Left ventricle myocardium inferior (tissue), 1 donor: ENCODE results near the gene VWA8. TPM values are rescaled to one million over a fixed set of nuclear protein-coding genes. Genes with fewer than 3 reads are reported as not detected.
"Not testable (repeated sequence)": the region's sequence is repeated elsewhere in the genome, so short reads cannot be mapped to it uniquely, and the experiment has no call there.

Experiments used
- DNase-seq: peaks from one replicate; pipeline ENCODE4 v3.0.0-alpha.2; 2020
- H3K27ac ChIP-seq: fragments of 200-600 bp; replicated peaks from 2 replicates; pipeline ENCODE4 v1.8.0; 2021
- H3K27me3 ChIP-seq: fragments of 200-600 bp; 2 replicates; pipeline ENCODE4 v1.8.0; 2021; ENCODE audit warnings: low read depth
- H3K36me3 ChIP-seq: fragments of 200-600 bp; 2 replicates; pipeline ENCODE4 v1.8.0; 2021
- H3K4me1 ChIP-seq: fragments of 200-600 bp; 2 replicates; pipeline ENCODE4 v1.8.0; 2021
- H3K4me3 ChIP-seq: fragments of 200-600 bp; 2 replicates; pipeline ENCODE4 v1.8.0; 2021; ENCODE audit warnings: mild to moderate bottlenecking, moderate library complexity
- H3K9me3 ChIP-seq: fragments of 200-600 bp; replicated peaks from 2 replicates; pipeline ENCODE4 v1.8.0; 2021
- intact Hi-C: fragments of 100-400 bp; cut with micrococcal nuclease; formaldehyde crosslinking; loops from one replicate; pipeline ENCODE4 v1.11.0; 2022
- total RNA-seq: library from RNA; stranded (reverse); fragmentation: NEBNext Ultra II Directional; extraction: Animal tissue kit (Norgen Biotek cat#: 25700); gene quantifications from one replicate; pipeline ENCODE4 v1.2.1, GENCODE V29; 2021
- TF ChIP-seq, protein P1 (sequence below): fragments of 200-600 bp; IDR thresholded peaks from 2 replicates; pipeline ENCODE4 v1.8.0; 2021; ENCODE audit warnings: antibody characterized with exemption, mild to moderate bottlenecking, borderline replicate concordance
- donor health status: DM: no; HTN: yes; CAD: no; lungs with severe emphysema.

The VWA8 gene
- total RNA-seq, 1 donor from 2014 or later = 51.0 TPM

GRCh38 chr13:41621716-41622431, 339.0 kb downstream of the VWA8 start:
- H3K27me3 ChIP-seq = no peaks in the 10 kb centered on the region
- H3K4me3 ChIP-seq = no peak overlapping the region
- peaks cover 5% of the 10 kb centered on the region for H3K9me3 ChIP-seq
- H3K36me3 ChIP-seq = no peaks in the 10 kb centered on the region
- no peak for DNase-seq
- H3K27ac ChIP-seq = peak overlapping the region; percentile 79
- H3K4me1 ChIP-seq = peaks cover 25% of the 10 kb centered on the region
- intact Hi-C loops = no loop called here
- TF ChIP-seq, protein P1, sequence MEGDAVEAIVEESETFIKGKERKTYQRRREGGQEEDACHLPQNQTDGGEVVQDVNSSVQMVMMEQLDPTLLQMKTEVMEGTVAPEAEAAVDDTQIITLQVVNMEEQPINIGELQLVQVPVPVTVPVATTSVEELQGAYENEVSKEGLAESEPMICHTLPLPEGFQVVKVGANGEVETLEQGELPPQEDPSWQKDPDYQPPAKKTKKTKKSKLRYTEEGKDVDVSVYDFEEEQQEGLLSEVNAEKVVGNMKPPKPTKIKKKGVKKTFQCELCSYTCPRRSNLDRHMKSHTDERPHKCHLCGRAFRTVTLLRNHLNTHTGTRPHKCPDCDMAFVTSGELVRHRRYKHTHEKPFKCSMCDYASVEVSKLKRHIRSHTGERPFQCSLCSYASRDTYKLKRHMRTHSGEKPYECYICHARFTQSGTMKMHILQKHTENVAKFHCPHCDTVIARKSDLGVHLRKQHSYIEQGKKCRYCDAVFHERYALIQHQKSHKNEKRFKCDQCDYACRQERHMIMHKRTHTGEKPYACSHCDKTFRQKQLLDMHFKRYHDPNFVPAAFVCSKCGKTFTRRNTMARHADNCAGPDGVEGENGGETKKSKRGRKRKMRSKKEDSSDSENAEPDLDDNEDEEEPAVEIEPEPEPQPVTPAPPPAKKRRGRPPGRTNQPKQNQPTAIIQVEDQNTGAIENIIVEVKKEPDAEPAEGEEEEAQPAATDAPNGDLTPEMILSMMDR = no peak

GRCh38 chr13:41617633-41618032, 343.3 kb downstream of the VWA8 start:
- H3K4me1 ChIP-seq = peaks cover 46% of the 10 kb centered on the region
- intact Hi-C loops, H3K27ac ChIP-seq, DNase-seq, H3K36me3 ChIP-seq, H3K4me3 ChIP-seq, H3K9me3 ChIP-seq, H3K27me3 ChIP-seq: not testable (repeated sequence)

GRCh38 chr13:41616151-41616550, 344.8 kb downstream of the VWA8 start:
- intact Hi-C loops = no loop called here

DNA sequence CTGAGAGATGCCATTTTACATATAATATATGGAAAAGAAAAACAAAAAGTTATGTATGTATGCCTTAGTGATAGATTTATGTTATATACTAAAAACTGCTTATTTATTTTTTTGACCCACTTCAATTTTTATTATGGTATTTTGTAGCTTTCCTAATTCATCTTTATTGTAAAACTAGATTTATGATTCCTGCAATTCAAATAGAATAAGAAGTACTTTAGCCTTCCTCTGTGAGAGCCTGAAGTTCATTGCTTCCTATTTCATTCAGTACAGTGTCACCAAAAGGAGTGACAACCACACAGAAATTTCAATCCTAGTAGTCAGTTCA, 345.4 kb downstream of the VWA8 start:
- Histone ChIP-seq H3K27ac (peak overlapping the region; percentile 79), H3K4me3 (no peak overlapping the region), H3K27me3 (no peaks in the 10 kb centered on the region), H3K4me1 (peaks cover 46% of the 10 kb centered on the region), H3K9me3 (peaks cover 5% of the 10 kb centered on the region), H3K36me3 (peaks cover 12% of the 10 kb centered on the region)
- DNase-seq = no peak
- TF ChIP-seq, protein P1 = no peak
- intact Hi-C loops = no loop called here

More at GRCh38 chr13:41616151-41616550, 344.8 kb downstream of the VWA8 start:
- no peaks in the 10 kb centered on the region for H3K27me3 ChIP-seq
- H3K4me3 ChIP-seq = no peak overlapping the region
- peaks cover 5% of the 10 kb centered on the region for H3K36me3 ChIP-seq
- TF ChIP-seq, protein P1 = no peak
- peaks cover 5% of the 10 kb centered on the region for H3K9me3 ChIP-seq
- H3K4me1 ChIP-seq = peaks cover 41% of the 10 kb centered on the region
- DNase-seq = no peak
- peak overlapping the region; percentile 79 for H3K27ac ChIP-seq

GRCh38 chr13:41614671-41615527, 346.0 kb downstream of the VWA8 start:
- Histone ChIP-seq H3K4me1 (peaks cover 49% of the 10 kb centered on the region), H3K4me3 (no peak overlapping the region), H3K9me3 (peaks cover 5% of the 10 kb centered on the region), H3K27me3 (no peaks in the 10 kb centered on the region), H3K27ac (peak overlapping the region; percentile 79), H3K36me3 (peaks cover 17% of the 10 kb centered on the region)
- DNase-seq = no peak
- intact Hi-C loops = loop anchor here (5.0 kb wide), 1 partner anchor 32 kb away; no protein-coding TSS in a partner anchor
- TF ChIP-seq, protein P1 = no peak
